ENCODE data around the gene SMIM27. TPM values are rescaled to one million over a fixed set of nuclear protein-coding genes. Genes with fewer than 3 reads are reported as not detected.

SMIM27 gene
- total and polyA plus RNA-seq, 2 experiments from 2014 or later = 3.4 to 24.4 TPM

GRCh38 chr9:32573821-32574220 is 21.7 kb downstream of the SMIM27 start:
- TF ChIP-seq EZH2 (IDR thresholded peaks at IDR 0.05; ENCODE audit: borderline replicate concordance) = no peak
- TF ChIP-seq CTCF (IDR thresholded peaks at IDR 0.05; ENCODE audit: poor library complexity) = no peak
- no peak for TF ChIP-seq EZH2phosphoT487 (IDR thresholded peaks at IDR 0.05; ENCODE audit: low read depth, severe bottlenecking, unreplicated experiment)
- H3K4me3 ChIP-seq = peak overlapping the region; percentile 56
- WGBS (ENCODE audit: low lambda C conversion rate, missing lambda C conversion rate) = 92% methylated on average over 7 of the region's 7 CpGs
- no peaks in the 10 kb centered on the region for H3K9me3 ChIP-seq (ENCODE audit: low read depth)
- H3K36me3 ChIP-seq (replicated peaks; ENCODE audit: insufficient read depth, low read depth) = no peaks in the 10 kb centered on the region
- no peaks in the 10 kb centered on the region for H3K9me2 ChIP-seq (replicated peaks; ENCODE audit: insufficient read depth)
- peaks cover 34% of the 10 kb centered on the region for H3K79me2 ChIP-seq
- peak overlapping the region; percentile 97 for H2AFZ ChIP-seq
- H3K4me1 ChIP-seq (ENCODE audit: insufficient read depth) = peaks cover 18% of the 10 kb centered on the region
- H3K27ac ChIP-seq = peak overlapping the region; percentile 95
- H3K4me2 ChIP-seq = peak overlapping the region; percentile 86
- no peaks in the 10 kb centered on the region for H3K27me3 ChIP-seq
- peaks cover 5% of the 10 kb centered on the region for H4K20me1 ChIP-seq (ENCODE audit: insufficient read depth, poor library complexity, severe bottlenecking)
- DNase-seq (ENCODE audit: low spot score) = no peak

DNA sequence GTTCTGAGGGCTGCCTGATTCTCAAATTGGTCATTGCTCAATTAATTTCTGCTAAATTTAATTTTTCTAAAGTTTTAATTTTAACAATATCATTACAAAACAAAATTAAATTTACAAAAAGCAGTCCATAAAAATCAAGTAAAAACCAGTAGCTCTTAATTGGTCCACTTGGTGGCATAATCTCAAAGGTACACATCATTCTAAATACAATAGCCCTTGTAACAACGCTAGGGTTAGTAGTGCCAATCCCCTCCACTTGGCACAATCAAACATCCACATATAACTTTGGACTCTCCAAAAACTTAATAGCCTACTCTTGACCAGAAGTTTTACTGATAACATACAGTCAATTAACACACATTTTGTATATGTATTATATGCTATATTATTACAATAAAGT is 22.7 kb downstream of the SMIM27 start:
- H3K36me3 ChIP-seq (replicated peaks; ENCODE audit: insufficient read depth, low read depth) = no peaks in the 10 kb centered on the region
- peaks cover 18% of the 10 kb centered on the region for H3K4me1 ChIP-seq (ENCODE audit: insufficient read depth)
- no peaks in the 10 kb centered on the region for H3K9me3 ChIP-seq (ENCODE audit: low read depth)
- peaks cover 24% of the 10 kb centered on the region for H3K79me2 ChIP-seq
- DNase-seq (ENCODE audit: low spot score) = no peak
- no peak overlapping the region for H2AFZ ChIP-seq
- no peaks in the 10 kb centered on the region for H3K27me3 ChIP-seq
- no peak overlapping the region for H3K4me3 ChIP-seq
- H3K9me2 ChIP-seq (replicated peaks; ENCODE audit: insufficient read depth) = no peaks in the 10 kb centered on the region
- TF ChIP-seq CTCF (IDR thresholded peaks at IDR 0.05; ENCODE audit: poor library complexity) (no peak), EZH2phosphoT487 (IDR thresholded peaks at IDR 0.05; ENCODE audit: low read depth, severe bottlenecking, unreplicated experiment) (no peak), EZH2 (IDR thresholded peaks at IDR 0.05; ENCODE audit: borderline replicate concordance) (no peak)
- no peak overlapping the region for H3K27ac ChIP-seq
- H4K20me1 ChIP-seq (ENCODE audit: insufficient read depth, poor library complexity, severe bottlenecking) = peaks cover 5% of the 10 kb centered on the region
- WGBS (ENCODE audit: low lambda C conversion rate, missing lambda C conversion rate) = 76% methylated on average over 1 of the region's 1 CpG
- H3K4me2 ChIP-seq = no peak overlapping the region

DNA sequence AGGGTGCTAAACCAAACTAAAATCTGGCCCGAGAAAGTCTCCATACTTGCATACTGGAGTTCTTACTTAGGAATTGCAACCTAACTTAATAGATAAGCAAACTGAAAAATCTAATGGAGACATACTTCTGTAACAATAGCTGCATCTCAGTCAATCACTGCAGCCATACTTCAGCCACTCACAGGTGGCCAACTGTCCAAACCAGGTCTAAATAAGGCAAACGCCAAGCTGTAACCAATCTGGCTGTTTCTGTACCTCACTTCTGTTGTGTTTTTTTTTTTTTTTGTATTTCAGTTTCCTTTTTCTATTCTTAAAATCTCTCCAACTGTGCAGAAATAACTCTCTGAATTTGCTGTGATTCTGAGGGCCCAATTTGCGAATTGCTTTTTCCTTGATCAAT is 25.2 kb downstream of the SMIM27 start:
- Histone ChIP-seq H3K4me3 (no peak overlapping the region), H3K27me3 (no peaks in the 10 kb centered on the region), H4K20me1 (ENCODE audit: insufficient read depth, poor library complexity, severe bottlenecking) (no peaks in the 10 kb centered on the region), H3K9me2 (replicated peaks; ENCODE audit: insufficient read depth) (no peaks in the 10 kb centered on the region), H2AFZ (no peak overlapping the region), H3K27ac (no peak overlapping the region), H3K4me2 (no peak overlapping the region), H3K36me3 (replicated peaks; ENCODE audit: insufficient read depth, low read depth) (no peaks in the 10 kb centered on the region), H3K79me2 (no peaks in the 10 kb centered on the region), H3K4me1 (ENCODE audit: insufficient read depth) (peaks cover 5% of the 10 kb centered on the region), H3K9me3 (ENCODE audit: low read depth) (no peaks in the 10 kb centered on the region)
- no peak for TF ChIP-seq EZH2phosphoT487 (IDR thresholded peaks at IDR 0.05; ENCODE audit: low read depth, severe bottlenecking, unreplicated experiment)
- no peak for DNase-seq (ENCODE audit: low spot score)
- 87% methylated on average over 3 of the region's 3 CpGs for WGBS (ENCODE audit: low lambda C conversion rate, missing lambda C conversion rate)

DNA sequence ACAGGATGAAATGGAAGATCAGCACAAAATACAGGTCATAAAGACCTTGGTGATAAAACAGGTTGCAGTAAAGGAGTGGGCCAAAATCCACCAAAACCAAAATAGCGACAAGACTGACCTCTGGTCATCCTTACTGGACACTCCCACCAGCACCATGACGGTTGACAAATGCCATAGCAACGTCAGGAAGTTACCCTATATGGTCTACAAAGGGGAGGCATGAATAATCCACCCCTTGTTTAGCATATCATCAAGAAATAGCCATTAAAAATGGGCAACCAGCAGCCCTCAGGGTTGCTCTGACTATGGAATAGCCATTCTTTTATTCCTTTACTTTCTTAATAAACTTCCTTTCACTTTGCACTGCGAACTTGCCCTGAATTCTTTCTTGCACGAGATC is 26.8 kb downstream of the SMIM27 start:
- DNase-seq (ENCODE audit: low spot score) = no peak
- 81% methylated on average over 5 of the region's 5 CpGs for WGBS (ENCODE audit: low lambda C conversion rate, missing lambda C conversion rate)
- Histone ChIP-seq H3K4me3 (no peak overlapping the region), H2AFZ (no peak overlapping the region), H3K9me2 (replicated peaks; ENCODE audit: insufficient read depth) (no peaks in the 10 kb centered on the region), H3K36me3 (replicated peaks; ENCODE audit: insufficient read depth, low read depth) (no peaks in the 10 kb centered on the region), H3K4me2 (no peak overlapping the region), H3K79me2 (no peaks in the 10 kb centered on the region), H3K27me3 (no peaks in the 10 kb centered on the region), H3K27ac (no peak overlapping the region), H3K4me1 (ENCODE audit: insufficient read depth) (no peaks in the 10 kb centered on the region), H4K20me1 (ENCODE audit: insufficient read depth, poor library complexity, severe bottlenecking) (no peaks in the 10 kb centered on the region), H3K9me3 (ENCODE audit: low read depth) (no peaks in the 10 kb centered on the region)
- TF ChIP-seq CTCF (IDR thresholded peaks at IDR 0.05; ENCODE audit: poor library complexity) = no peak
